ENCODE data around the gene PRR15L. TPM values are rescaled to one million over a fixed set of nuclear protein-coding genes. Genes with fewer than 3 reads are reported as not detected.
"Not testable (repeated sequence)": the region's sequence is repeated elsewhere in the genome, so short reads cannot be mapped to it uniquely, and the experiment has no call there.

Gene PRR15L
- total RNA-seq, 1 donor, result not detected

GRCh38 chr17:47993964-47994363, 36.3 kb upstream of the PRR15L start:
- Histone ChIP-seq H3K4me3 (ENCODE audit: low read length) (no peak overlapping the region), H3K4me1 (ENCODE audit: insufficient read depth, low read length) (peaks cover 7% of the 10 kb centered on the region), H3K27me3 (ENCODE audit: insufficient read depth, low read length) (no peaks in the 10 kb centered on the region), H3K9me3 (ENCODE audit: low read depth, low read length) (no peaks in the 10 kb centered on the region)

GRCh38 chr17:47993031-47993564, 35.4 kb upstream of the PRR15L start:
- Histone ChIP-seq H3K4me3 (ENCODE audit: low read length) (no peak overlapping the region), H3K27me3 (ENCODE audit: insufficient read depth, low read length) (no peaks in the 10 kb centered on the region), H3K4me1 (ENCODE audit: insufficient read depth, low read length) (peaks cover 7% of the 10 kb centered on the region), H3K9me3 (ENCODE audit: low read depth, low read length) (no peaks in the 10 kb centered on the region)

- no peak overlapping the region for H3K4me3 ChIP-seq (ENCODE audit: low read length)
These were observed 34.5 kb upstream of the PRR15L start for GRCh38 chr17:47992216-47992615.

GRCh38 chr17:47990962-47991731, 33.5 kb upstream of the PRR15L start:
- no peaks in the 10 kb centered on the region for H3K27me3 ChIP-seq (ENCODE audit: insufficient read depth, low read length)
- no peak overlapping the region for H3K4me3 ChIP-seq (ENCODE audit: low read length)
- no peaks in the 10 kb centered on the region for H3K4me1 ChIP-seq (ENCODE audit: insufficient read depth, low read length)
- H3K9me3 ChIP-seq (ENCODE audit: low read depth, low read length), result no peaks in the 10 kb centered on the region

More at GRCh38 chr17:47992216-47992615, 34.5 kb upstream of the PRR15L start:
- Histone ChIP-seq H3K27me3 (ENCODE audit: insufficient read depth, low read length) (no peaks in the 10 kb centered on the region), H3K4me1 (ENCODE audit: insufficient read depth, low read length) (no peaks in the 10 kb centered on the region), H3K9me3 (ENCODE audit: low read depth, low read length) (no peaks in the 10 kb centered on the region)

- no peaks in the 10 kb centered on the region for H3K4me1 ChIP-seq (ENCODE audit: insufficient read depth, low read length)
- no peak overlapping the region for H3K4me3 ChIP-seq (ENCODE audit: low read length)
- no peaks in the 10 kb centered on the region for H3K9me3 ChIP-seq (ENCODE audit: low read depth, low read length)
- no peaks in the 10 kb centered on the region for H3K27me3 ChIP-seq (ENCODE audit: insufficient read depth, low read length)
These were observed 32.0 kb upstream of the PRR15L start for GRCh38 chr17:47989700-47990099.

GRCh38 chr17:47989159-47989558, 31.5 kb upstream of the PRR15L start:
- Histone ChIP-seq H3K27me3 (ENCODE audit: insufficient read depth, low read length) (no peaks in the 10 kb centered on the region), H3K4me3 (ENCODE audit: low read length) (no peak overlapping the region), H3K9me3 (ENCODE audit: low read depth, low read length) (no peaks in the 10 kb centered on the region), H3K4me1 (ENCODE audit: insufficient read depth, low read length) (no peaks in the 10 kb centered on the region)

GRCh38 chr17:47988445-47988844, 30.8 kb upstream of the PRR15L start:
- not testable (repeated sequence) for H3K4me1 ChIP-seq (ENCODE audit: insufficient read depth, low read length); H3K4me3 ChIP-seq (ENCODE audit: low read length); H3K9me3 ChIP-seq (ENCODE audit: low read depth, low read length); H3K27me3 ChIP-seq (ENCODE audit: insufficient read depth, low read length)

- H3K9me3 ChIP-seq (ENCODE audit: low read depth, low read length), result no peaks in the 10 kb centered on the region
- no peaks in the 10 kb centered on the region for H3K27me3 ChIP-seq (ENCODE audit: insufficient read depth, low read length)
- peaks cover 14% of the 10 kb centered on the region for H3K4me1 ChIP-seq (ENCODE audit: insufficient read depth, low read length)
- no peak overlapping the region for H3K4me3 ChIP-seq (ENCODE audit: low read length)
These were observed 29.7 kb upstream of the PRR15L start for GRCh38 chr17:47987240-47987835.

- Histone ChIP-seq H3K27me3 (ENCODE audit: insufficient read depth, low read length) (no peaks in the 10 kb centered on the region), H3K4me1 (ENCODE audit: insufficient read depth, low read length) (peaks cover 22% of the 10 kb centered on the region), H3K4me3 (ENCODE audit: low read length) (no peak overlapping the region), H3K9me3 (ENCODE audit: low read depth, low read length) (no peaks in the 10 kb centered on the region)
These were observed 28.8 kb upstream of the PRR15L start for GRCh38 chr17:47986520-47986919.

- H3K4me1 ChIP-seq (ENCODE audit: insufficient read depth, low read length), result peaks cover 32% of the 10 kb centered on the region
- H3K9me3 ChIP-seq (ENCODE audit: low read depth, low read length), result no peaks in the 10 kb centered on the region
- H3K27me3 ChIP-seq (ENCODE audit: insufficient read depth, low read length), result no peaks in the 10 kb centered on the region
- H3K4me3 ChIP-seq (ENCODE audit: low read length), result no peak overlapping the region
These were observed 26.0 kb upstream of the PRR15L start for GRCh38 chr17:47983492-47984223.

GRCh38 chr17:47982645-47983390, 25.1 kb upstream of the PRR15L start:
- Histone ChIP-seq H3K9me3 (ENCODE audit: low read depth, low read length) (no peaks in the 10 kb centered on the region), H3K4me1 (ENCODE audit: insufficient read depth, low read length) (peaks cover 32% of the 10 kb centered on the region), H3K4me3 (ENCODE audit: low read length) (no peak overlapping the region), H3K27me3 (ENCODE audit: insufficient read depth, low read length) (no peaks in the 10 kb centered on the region)

- Histone ChIP-seq H3K4me3 (ENCODE audit: low read length) (no peak overlapping the region), H3K9me3 (ENCODE audit: low read depth, low read length) (no peaks in the 10 kb centered on the region), H3K27me3 (ENCODE audit: insufficient read depth, low read length) (no peaks in the 10 kb centered on the region), H3K4me1 (ENCODE audit: insufficient read depth, low read length) (peaks cover 32% of the 10 kb centered on the region)
These were observed 24.5 kb upstream of the PRR15L start for GRCh38 chr17:47982091-47982617.

GRCh38 chr17:47981462-47981861, 23.8 kb upstream of the PRR15L start:
- Histone ChIP-seq H3K4me1 (ENCODE audit: insufficient read depth, low read length) (peaks cover 32% of the 10 kb centered on the region), H3K27me3 (ENCODE audit: insufficient read depth, low read length) (no peaks in the 10 kb centered on the region), H3K4me3 (ENCODE audit: low read length) (no peak overlapping the region), H3K9me3 (ENCODE audit: low read depth, low read length) (no peaks in the 10 kb centered on the region)

GRCh38 chr17:47980541-47980940, 22.9 kb upstream of the PRR15L start:
- H3K9me3 ChIP-seq (ENCODE audit: low read depth, low read length), result no peaks in the 10 kb centered on the region
- peaks cover 32% of the 10 kb centered on the region for H3K4me1 ChIP-seq (ENCODE audit: insufficient read depth, low read length)
- H3K4me3 ChIP-seq (ENCODE audit: low read length), result no peak overlapping the region
- H3K27me3 ChIP-seq (ENCODE audit: insufficient read depth, low read length), result no peaks in the 10 kb centered on the region
